Stimulated activated CD8-positive, alpha-beta memory T cell treated with anti-CD3 and anti-CD28 coated beads, Interleukin-4, amount 100 ng/mL, for 24 hours (primary cell): ENCODE measurements around the gene POU2F1.

ENCODE experiments used
- DNase-seq: peaks from one replicate; pipeline ENCODE4 v3.0.0-alpha.2; 2020; ENCODE audit warnings: low read depth

POU2F1 gene

GRCh38 chr1:167367705-167368104 is 147.0 kb downstream of the POU2F1 start:
- DNase-seq: no peak

DNA sequence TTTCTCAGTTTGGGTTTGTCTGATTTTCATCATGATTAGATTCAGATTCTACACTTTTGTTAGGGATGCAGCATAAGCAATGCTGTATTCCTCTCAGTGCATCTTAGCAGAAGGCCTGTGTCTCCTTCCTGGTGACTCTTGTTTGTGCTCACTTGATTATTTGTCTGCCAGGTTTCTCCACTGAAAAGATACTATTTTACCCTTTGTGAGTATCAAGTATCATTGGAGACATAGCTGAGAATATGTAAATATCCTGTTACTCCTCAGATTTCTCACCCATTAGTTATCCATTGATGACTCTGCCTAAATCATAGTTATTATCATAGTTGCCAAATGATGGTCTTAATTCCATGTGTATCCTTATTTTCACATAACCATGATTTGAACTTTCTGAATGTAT is 148.5 kb downstream of the POU2F1 start:
- DNase-seq: no peak

GRCh38 chr1:167369933-167370332 is 149.2 kb downstream of the POU2F1 start:
- no peak for DNase-seq

DNA sequence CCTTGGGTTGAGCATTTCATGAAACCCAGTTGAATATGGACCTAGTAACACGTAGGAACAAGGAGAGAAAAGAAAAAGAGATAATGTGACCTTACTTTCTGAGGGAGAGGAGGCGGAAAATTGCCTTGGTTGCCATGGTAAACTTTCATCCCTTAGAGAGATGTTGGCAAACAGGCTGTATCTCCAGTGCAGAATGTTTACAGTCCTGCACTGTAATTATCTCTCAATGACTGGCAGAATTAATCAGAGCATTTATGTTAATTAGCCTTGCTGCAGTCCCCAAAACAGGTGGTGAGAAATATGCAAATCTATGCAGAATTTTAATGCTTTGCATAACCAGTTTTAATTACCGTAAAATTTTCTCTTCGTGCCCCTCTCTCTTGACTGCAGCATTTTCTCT is 150.3 kb downstream of the POU2F1 start:
- DNase-seq: no peak

DNA sequence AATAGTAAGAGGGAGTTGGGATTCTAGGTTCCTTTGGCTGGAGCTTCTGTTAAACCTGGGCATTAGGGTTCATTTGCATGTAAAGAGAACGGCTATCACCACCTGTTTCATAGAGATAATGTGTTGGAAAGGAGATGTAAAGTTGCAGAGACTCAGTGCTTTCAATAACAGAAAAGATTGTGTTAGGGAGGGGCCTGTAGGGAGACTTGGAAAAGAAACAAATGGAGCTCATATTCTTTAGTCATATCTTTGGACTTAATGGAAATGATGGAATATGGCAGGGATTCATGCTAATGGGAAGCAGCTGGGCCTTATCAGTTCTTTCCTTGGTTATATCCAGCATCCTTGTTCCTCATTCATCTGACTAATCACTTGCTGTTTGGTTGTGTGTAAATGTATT is 152.7 kb downstream of the POU2F1 start:
- DNase-seq: no peak

DNA sequence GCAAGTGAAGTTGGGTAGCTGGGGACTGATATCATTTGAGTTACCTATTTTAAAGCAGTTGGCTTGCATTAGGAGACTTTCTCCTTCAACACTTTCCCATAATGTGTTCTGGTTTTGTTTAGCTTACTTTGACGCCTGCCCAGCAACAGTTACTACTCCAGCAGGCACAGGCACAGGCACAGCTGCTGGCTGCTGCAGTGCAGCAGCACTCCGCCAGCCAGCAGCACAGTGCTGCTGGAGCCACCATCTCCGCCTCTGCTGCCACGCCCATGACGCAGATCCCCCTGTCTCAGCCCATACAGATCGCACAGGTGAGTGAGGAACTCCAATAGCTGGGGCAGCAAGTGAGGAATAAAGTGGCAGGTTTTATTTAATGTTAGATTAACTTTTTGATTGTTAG is 153.3 kb downstream of the POU2F1 start:
- no peak for DNase-seq

DNA sequence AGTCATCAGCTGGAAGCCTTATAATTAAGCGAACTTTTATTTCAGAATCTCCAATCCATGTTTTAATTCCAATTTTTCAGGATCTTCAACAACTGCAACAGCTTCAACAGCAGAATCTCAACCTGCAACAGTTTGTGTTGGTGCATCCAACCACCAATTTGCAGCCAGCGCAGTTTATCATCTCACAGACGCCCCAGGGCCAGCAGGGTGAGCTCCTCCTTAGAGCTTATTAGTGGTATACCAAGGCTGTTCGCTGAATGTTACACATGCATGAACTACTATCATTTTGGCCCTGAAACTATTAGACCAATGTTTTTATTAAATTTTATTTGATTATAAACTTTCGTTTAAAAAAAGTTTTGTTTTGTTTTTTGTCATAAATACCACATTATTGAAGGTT is 155.3 kb downstream of the POU2F1 start:
- DNase-seq: no peak

GRCh38 chr1:167387251-167387910 is 166.7 kb downstream of the POU2F1 start:
- DNase-seq: no peak

DNA sequence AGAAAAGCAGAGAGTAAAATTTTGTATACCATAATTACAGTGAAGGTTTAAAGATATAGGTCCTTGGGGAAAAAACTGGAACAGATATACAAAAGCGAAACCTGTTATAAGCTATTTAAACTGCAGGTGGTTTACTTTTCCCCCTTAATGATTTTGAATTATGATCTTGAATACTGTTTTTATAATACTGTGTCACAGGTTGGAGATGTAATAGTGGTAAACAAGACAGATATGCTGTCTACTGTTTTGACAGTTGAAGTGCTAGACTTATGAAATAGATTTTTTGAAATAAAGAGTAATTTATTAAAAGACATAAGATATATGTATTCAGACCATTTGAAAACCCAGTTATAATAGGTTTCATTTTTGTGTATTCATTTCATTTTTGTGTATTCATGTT is 168.3 kb downstream of the POU2F1 start:
- DNase-seq: no peak

DNA sequence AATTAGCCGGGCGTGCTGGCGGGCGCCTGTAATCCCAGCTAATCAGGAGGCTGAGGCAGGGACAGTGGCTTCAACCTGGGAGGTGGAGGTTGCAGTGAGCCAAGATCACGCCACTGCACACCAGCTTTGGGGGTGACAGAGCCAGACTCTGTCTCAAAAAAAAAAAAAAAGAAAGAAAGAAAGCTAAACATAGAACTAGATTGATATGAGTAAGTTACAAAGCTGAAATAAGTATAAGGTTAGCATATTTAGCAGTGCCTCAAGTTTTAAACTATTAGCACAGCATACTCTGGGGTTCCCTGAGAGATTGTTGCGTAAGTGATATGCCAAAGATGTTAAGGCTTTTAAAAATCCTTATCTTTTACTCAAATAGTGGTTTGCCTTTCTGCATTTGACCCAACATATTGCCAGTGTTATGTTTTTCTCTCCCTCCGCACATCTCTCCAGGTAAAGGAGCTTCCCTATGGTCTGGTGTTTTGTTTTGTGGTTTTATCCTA is 171.6 kb downstream of the POU2F1 start:
- DNase-seq: no peak

DNA sequence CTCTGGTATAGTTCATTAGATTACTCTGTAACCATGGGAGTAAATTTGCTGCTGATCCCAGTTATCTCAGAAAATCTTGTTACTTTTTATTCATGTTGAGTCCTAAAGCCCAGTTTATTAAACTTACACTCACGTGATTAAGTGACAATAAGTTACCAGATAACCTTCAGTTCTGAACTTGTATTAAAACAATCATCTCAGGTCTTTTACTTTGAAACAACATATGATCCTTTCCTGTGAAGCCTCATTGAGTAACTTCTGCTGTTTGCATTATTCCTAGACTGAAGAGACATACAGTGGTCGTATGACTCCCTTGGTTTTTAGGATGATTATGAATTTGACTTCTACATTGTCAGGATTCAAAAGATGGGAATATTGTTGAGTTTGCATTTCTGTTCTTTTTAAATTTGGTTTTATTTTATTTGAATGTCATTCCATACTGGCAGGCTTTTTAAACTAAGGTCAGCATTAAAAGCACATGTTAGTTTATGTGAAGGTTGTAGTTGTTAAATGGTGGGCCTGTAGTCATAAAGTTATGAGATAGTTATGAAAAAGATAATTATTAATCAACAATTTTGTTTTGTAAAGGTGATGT is 179.8 kb downstream of the POU2F1 start:
- DNase-seq: no peak

- peak; percentile 11 for DNase-seq
These were observed 180.7 kb downstream of the POU2F1 start for GRCh38 chr1:167401260-167401873.

DNA sequence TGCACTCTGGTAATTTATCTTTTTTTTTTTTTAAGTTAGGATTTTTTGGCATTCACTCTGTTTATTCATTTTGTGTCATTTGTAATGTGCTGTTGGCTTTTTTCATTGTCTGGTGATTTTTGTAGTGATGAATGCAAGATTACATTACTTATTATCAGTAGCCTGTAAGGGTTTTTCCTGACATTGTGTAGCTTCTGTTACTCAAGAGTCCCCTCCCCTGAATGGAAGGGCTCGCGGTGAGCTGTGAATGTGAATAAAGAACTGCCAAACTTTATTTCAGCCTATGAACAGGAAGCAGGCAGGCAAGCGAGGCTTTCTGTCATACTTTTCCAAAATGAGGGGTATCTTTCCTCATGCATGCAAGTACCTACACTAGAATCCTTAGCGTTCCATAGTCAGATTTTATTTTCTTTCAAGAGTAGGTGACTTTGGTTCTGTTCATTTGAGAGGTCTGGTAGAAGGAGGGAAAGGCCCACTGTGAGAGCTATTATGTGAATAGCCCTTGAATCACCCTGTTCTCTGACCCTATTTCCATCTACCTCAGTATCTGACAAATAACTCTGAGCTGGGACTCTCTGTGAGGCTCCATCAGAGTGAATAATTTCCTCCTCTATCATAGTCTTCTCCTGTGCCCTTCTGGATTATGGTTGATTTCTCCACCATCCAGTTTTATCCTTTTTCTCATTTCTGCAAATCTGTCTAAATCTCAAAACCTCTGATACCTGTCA is 183.6 kb downstream of the POU2F1 start:
- DNase-seq: no peak

DNA sequence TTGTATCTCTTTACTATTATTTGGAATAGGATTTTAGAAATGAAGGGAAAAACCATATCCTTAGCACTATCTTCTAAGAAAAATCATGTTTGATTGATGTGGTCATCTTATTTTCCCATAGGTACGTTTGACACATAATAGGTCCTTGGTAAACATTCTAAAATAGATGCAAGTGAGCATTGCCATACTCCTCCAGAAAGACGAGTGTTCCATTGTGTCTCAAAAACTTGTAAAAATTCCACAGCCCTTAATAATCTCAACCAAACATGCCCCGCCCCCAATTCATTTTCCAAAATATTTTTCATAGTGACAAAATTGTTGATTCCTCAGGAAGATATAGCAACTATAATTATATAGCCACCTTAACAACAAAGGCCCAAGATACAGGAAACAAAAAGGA is 184.2 kb downstream of the POU2F1 start:
- DNase-seq: no peak

DNA sequence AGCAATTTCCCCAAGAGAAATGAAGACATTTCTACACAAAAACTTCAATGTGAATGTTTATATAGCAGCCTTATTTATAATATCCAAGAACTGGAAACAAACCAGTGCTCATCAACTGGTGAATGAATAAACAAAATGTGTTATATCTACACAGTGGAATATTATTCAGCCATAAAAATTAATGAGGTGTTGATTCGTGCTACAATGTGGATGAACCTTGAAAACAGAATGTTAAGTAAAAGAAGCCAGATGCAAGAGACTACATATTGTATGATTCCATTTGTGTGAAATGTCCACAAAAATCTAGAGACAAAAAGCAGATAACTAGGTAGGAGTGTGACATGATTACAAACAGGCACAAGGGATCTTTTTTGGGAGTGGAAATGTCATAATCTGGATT is 187.7 kb downstream of the POU2F1 start:
- DNase-seq: no peak

- DNase-seq: no peak
These were observed 188.5 kb downstream of the POU2F1 start for GRCh38 chr1:167409183-167409582.

GRCh38 chr1:167412072-167412471 is 191.4 kb downstream of the POU2F1 start:
- DNase-seq: no peak

- no peak for DNase-seq
These were observed 192.2 kb downstream of the POU2F1 start for GRCh38 chr1:167412920-167413319.

DNA sequence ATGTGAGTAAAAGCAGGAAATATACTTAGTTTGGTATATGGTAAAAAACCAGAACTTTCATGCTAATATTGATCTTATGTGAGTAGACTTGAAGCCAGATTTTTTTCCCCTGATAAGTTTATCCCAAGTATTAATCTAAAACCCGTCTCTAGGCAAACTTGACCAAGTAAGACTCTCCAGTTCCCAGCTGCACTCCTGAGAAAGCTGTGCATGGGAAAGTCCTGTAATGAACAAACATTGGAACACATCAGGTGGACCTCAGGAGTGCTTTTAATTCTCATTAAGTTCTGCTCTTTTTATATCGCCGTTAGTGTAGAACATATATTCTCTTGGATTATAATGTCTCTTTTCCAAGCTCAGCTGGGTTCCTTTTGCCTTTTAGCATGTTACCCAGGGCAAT is 192.6 kb downstream of the POU2F1 start:
- DNase-seq: no peak

DNA sequence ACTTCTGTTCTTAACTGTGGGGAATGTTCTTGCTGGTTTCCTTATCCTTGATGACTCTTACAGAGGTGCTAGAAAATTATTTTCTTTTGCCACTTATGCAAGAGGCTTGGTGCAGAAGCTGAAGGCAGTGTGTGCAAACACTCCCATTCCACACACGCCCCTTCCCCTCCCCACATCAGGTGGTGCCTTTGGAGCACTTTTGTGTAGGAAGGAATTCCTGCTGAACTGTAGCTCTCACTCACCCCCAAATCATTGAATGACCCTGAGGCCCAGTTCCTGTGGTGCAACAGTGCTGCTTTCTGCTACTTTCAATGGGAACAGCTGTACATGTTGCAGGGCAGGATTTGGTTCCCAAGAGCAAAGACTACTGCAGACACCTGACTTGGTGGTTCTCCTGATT is 195.8 kb downstream of the POU2F1 start:
- DNase-seq: no peak

GRCh38 chr1:167418391-167418790 is 197.7 kb downstream of the POU2F1 start:
- no peak for DNase-seq

GRCh38 chr1:167419245-167419644 is 198.6 kb downstream of the POU2F1 start:
- DNase-seq: no peak

DNA sequence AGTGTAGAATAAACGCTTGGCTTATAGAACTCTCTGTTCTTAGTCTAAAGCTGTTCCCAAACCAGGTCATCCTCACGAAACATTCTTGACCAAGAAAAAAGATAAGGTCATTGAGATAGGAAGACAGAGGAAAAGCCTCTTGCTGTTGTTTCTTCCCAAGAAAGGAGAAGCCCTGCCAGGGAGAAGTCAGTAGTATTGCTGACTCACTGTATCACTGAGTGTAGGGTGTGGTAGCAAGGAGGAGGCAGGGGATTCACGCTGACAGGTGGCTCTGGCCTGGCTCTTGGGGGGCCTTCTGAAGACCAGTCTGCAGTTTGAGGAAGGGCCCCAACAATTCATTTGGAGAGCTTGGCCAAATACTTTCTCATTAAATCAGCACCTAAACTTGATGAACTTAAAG is 199.8 kb downstream of the POU2F1 start:
- no peak for DNase-seq
